ENCODE results near the gene IGFBP7.

Gene IGFBP7

GRCh38 chr4:57098415-57098814, 11.8 kb downstream of the IGFBP7 start:
- H3K4me3 ChIP-seq (ENCODE audit: low read length), result no peak overlapping the region
- TF ChIP-seq EZH2phosphoT487 (IDR thresholded peaks at IDR 0.05; ENCODE audit: borderline replicate concordance, low read length), result no peak
- TF ChIP-seq, protein P1, sequence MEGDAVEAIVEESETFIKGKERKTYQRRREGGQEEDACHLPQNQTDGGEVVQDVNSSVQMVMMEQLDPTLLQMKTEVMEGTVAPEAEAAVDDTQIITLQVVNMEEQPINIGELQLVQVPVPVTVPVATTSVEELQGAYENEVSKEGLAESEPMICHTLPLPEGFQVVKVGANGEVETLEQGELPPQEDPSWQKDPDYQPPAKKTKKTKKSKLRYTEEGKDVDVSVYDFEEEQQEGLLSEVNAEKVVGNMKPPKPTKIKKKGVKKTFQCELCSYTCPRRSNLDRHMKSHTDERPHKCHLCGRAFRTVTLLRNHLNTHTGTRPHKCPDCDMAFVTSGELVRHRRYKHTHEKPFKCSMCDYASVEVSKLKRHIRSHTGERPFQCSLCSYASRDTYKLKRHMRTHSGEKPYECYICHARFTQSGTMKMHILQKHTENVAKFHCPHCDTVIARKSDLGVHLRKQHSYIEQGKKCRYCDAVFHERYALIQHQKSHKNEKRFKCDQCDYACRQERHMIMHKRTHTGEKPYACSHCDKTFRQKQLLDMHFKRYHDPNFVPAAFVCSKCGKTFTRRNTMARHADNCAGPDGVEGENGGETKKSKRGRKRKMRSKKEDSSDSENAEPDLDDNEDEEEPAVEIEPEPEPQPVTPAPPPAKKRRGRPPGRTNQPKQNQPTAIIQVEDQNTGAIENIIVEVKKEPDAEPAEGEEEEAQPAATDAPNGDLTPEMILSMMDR (IDR thresholded peaks at IDR 0.05; ENCODE audit: low read depth, low read length, poor library complexity, severe bottlenecking), result no peak
- no peaks in the 10 kb centered on the region for H3K9me3 ChIP-seq (ENCODE audit: control insufficient read depth, insufficient read depth, low read length)
- H3K4me2 ChIP-seq (ENCODE audit: low read length), result no peak overlapping the region
- no peaks in the 10 kb centered on the region for H4K20me1 ChIP-seq (ENCODE audit: control insufficient read depth, insufficient read depth, low read depth, low read length)
- H3K9me2 ChIP-seq (replicated peaks; ENCODE audit: control insufficient read depth, low read length), result no peaks in the 10 kb centered on the region
- H3K27ac ChIP-seq (ENCODE audit: low read depth, low read length), result no peak overlapping the region
- no peaks in the 10 kb centered on the region for H3K36me3 ChIP-seq (ENCODE audit: control insufficient read depth, low read length)
- H3K79me2 ChIP-seq (ENCODE audit: control insufficient read depth, low read length), result no peaks in the 10 kb centered on the region
- 0 out of 2 replicates have a peak, but pooled peaks cover 3% of the 10 kb centered on the region for H3K27me3 ChIP-seq (ENCODE audit: control insufficient read depth, low read length)
- no peaks in the 10 kb centered on the region for H3K4me1 ChIP-seq (ENCODE audit: control insufficient read depth, low read length)
- no peaks in the 10 kb centered on the region for H3F3A ChIP-seq (ENCODE audit: control insufficient read depth, insufficient read depth)

- TF ChIP-seq EZH2phosphoT487 (IDR thresholded peaks at IDR 0.05; ENCODE audit: borderline replicate concordance, low read length), result no peak
- TF ChIP-seq, protein P1 (IDR thresholded peaks at IDR 0.05; ENCODE audit: low read depth, low read length, poor library complexity, severe bottlenecking), result no peak
- no peaks in the 10 kb centered on the region for H3K9me3 ChIP-seq (ENCODE audit: control insufficient read depth, insufficient read depth, low read length)
- H3K9me2 ChIP-seq (replicated peaks; ENCODE audit: control insufficient read depth, low read length), result no peaks in the 10 kb centered on the region
- H3F3A ChIP-seq (ENCODE audit: control insufficient read depth, insufficient read depth), result no peaks in the 10 kb centered on the region
- no peaks in the 10 kb centered on the region for H4K20me1 ChIP-seq (ENCODE audit: control insufficient read depth, insufficient read depth, low read depth, low read length)
- no peak overlapping the region for H3K4me2 ChIP-seq (ENCODE audit: low read length)
- H3K4me3 ChIP-seq (ENCODE audit: low read length), result no peak overlapping the region
- 0 out of 2 replicates have a peak, but pooled peaks cover 3% of the 10 kb centered on the region for H3K27me3 ChIP-seq (ENCODE audit: control insufficient read depth, low read length)
- no peaks in the 10 kb centered on the region for H3K36me3 ChIP-seq (ENCODE audit: control insufficient read depth, low read length)
- H3K27ac ChIP-seq (ENCODE audit: low read depth, low read length), result no peak overlapping the region
- H3K4me1 ChIP-seq (ENCODE audit: control insufficient read depth, low read length), result no peaks in the 10 kb centered on the region
- no peaks in the 10 kb centered on the region for H3K79me2 ChIP-seq (ENCODE audit: control insufficient read depth, low read length)
These were observed 12.5 kb downstream of the IGFBP7 start for GRCh38 chr4:57097711-57098110.

GRCh38 chr4:57095956-57096355, 14.2 kb downstream of the IGFBP7 start:
- no peak overlapping the region for H3K4me3 ChIP-seq (ENCODE audit: low read length)
- H3K36me3 ChIP-seq (ENCODE audit: control insufficient read depth, low read length), result no peaks in the 10 kb centered on the region
- H3K27me3 ChIP-seq (ENCODE audit: control insufficient read depth, low read length), result peaks cover 3% of the 10 kb centered on the region; the same call in 1 of the 2 replicates
- H4K20me1 ChIP-seq (ENCODE audit: control insufficient read depth, insufficient read depth, low read depth, low read length), result no peaks in the 10 kb centered on the region
- no peaks in the 10 kb centered on the region for H3F3A ChIP-seq (ENCODE audit: control insufficient read depth, insufficient read depth)
- no peaks in the 10 kb centered on the region for H3K9me3 ChIP-seq (ENCODE audit: control insufficient read depth, insufficient read depth, low read length)
- no peaks in the 10 kb centered on the region for H3K4me1 ChIP-seq (ENCODE audit: control insufficient read depth, low read length)
- TF ChIP-seq, protein P1 (IDR thresholded peaks at IDR 0.05; ENCODE audit: low read depth, low read length, poor library complexity, severe bottlenecking), result no peak
- TF ChIP-seq EZH2phosphoT487 (IDR thresholded peaks at IDR 0.05; ENCODE audit: borderline replicate concordance, low read length), result no peak
- H3K27ac ChIP-seq (ENCODE audit: low read depth, low read length), result no peak overlapping the region
- no peak overlapping the region for H3K4me2 ChIP-seq (ENCODE audit: low read length)
- no peaks in the 10 kb centered on the region for H3K9me2 ChIP-seq (replicated peaks; ENCODE audit: control insufficient read depth, low read length)
- H3K79me2 ChIP-seq (ENCODE audit: control insufficient read depth, low read length), result no peaks in the 10 kb centered on the region

All from DOHH2 (cell line).